DOHH2 (cell line): ENCODE results near the gene ALKBH7.
"Not testable (repeated sequence)": the region's sequence is repeated elsewhere in the genome, so short reads cannot be mapped to it uniquely, and the experiment has no call there.

Experiments
- H3F3A ChIP-seq: fragments of 200-600 bp; sonication (generic), shearing (Covaris generic); 2 replicates; pipeline ENCODE4 v1.6.0; 2016; ENCODE audit warnings: antibody characterized with exemption, mild to moderate bottlenecking; ENCODE audit not compliant: control insufficient read depth, insufficient read depth
- H3K27ac ChIP-seq: fragments of 200-600 bp; sonication (generic); 2 replicates; pipeline ENCODE4 v1.5.1; 2014; ENCODE audit warnings: low read depth, mild to moderate bottlenecking, low read length, moderate library complexity
- H3K27me3 ChIP-seq: fragments of 200-600 bp; sonication (generic); 2 replicates; pipeline ENCODE4 v1.6.1; 2014; ENCODE audit warnings: mild to moderate bottlenecking, low read length, mixed read lengths; ENCODE audit not compliant: control insufficient read depth
- H3K36me3 ChIP-seq: fragments of 200-600 bp; sonication (generic); 2 replicates; pipeline ENCODE4 v1.6.1; 2014; ENCODE audit warnings: mild to moderate bottlenecking, low read length, moderate library complexity, mixed read lengths; ENCODE audit not compliant: control insufficient read depth
- H3K4me1 ChIP-seq: fragments of 200-600 bp; sonication (generic); 2 replicates; pipeline ENCODE4 v1.6.1; 2014; ENCODE audit warnings: mild to moderate bottlenecking, low read length, mixed read lengths; ENCODE audit not compliant: control insufficient read depth
- H3K4me2 ChIP-seq: fragments of 200-600 bp; sonication (generic); 2 replicates; pipeline ENCODE4 v1.6.0; 2014; ENCODE audit warnings: mild to moderate bottlenecking, low read length, moderate library complexity
- H3K4me3 ChIP-seq: fragments of 200-600 bp; sonication (generic); 2 replicates; pipeline ENCODE4 v1.5.1; 2014; ENCODE audit warnings: mild to moderate bottlenecking, low read length, mixed read lengths
- H3K79me2 ChIP-seq: fragments of 200-600 bp; sonication (generic); 2 replicates; pipeline ENCODE4 v1.6.1; 2014; ENCODE audit warnings: mild to moderate bottlenecking, low read length, mixed read lengths; ENCODE audit not compliant: control insufficient read depth
- H3K9me2 ChIP-seq: fragments of 200-600 bp; sonication (generic); replicated peaks from 2 replicates; pipeline ENCODE4 v1.6.1; 2014; ENCODE audit warnings: mild to moderate bottlenecking, low read length, mixed read lengths; ENCODE audit not compliant: control insufficient read depth
- H3K9me3 ChIP-seq: fragments of 200-600 bp; sonication (generic); 2 replicates; pipeline ENCODE4 v1.6.1; 2014; ENCODE audit warnings: antibody characterized with exemption, low read length, mixed read lengths; ENCODE audit not compliant: control insufficient read depth, insufficient read depth
- H4K20me1 ChIP-seq: fragments of 200-600 bp; sonication (generic); 2 replicates; pipeline ENCODE4 v1.6.0; 2014; ENCODE audit warnings: low read depth, mild to moderate bottlenecking, antibody characterized with exemption, low read length, moderate library complexity; ENCODE audit not compliant: control insufficient read depth, insufficient read depth
- CTCF ChIP-seq: fragments of 200-600 bp; sonication (generic); IDR thresholded peaks from one replicate; pipeline ENCODE4 v1.5.1; 2014; ENCODE audit warnings: antibody characterized with exemption, mild to moderate bottlenecking, low read depth, low read length; ENCODE audit not compliant: poor library complexity, severe bottlenecking
- EZH2phosphoT487 ChIP-seq: fragments of 200-600 bp; sonication (generic); IDR thresholded peaks from 2 replicates; pipeline ENCODE4 v1.6.1; 2017; ENCODE audit warnings: borderline replicate concordance, mild to moderate bottlenecking, antibody characterized with exemption, low read length, moderate library complexity, mixed read lengths

The ALKBH7 gene

DNA sequence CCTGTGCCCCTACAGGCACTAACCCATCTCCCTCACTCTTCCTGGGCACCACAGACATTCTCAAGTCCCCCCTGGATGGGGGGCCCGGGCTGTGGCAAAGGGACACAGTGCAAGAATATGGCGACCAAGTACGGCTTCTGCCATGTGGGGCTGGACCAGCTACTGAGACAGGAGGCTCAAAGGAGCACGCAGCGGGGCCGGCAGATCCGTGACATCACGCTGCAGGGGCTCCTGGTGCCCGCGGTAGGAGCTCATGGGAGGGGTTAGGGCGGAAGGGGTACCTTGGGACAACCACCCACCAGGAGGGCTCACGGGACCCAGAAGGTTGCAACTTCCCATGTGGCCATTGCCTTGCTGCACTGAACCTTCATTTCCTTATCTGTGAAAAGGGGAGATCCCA, 23.7 kb downstream of the ALKBH7 start:
- Histone ChIP-seq H3K79me2 (peaks cover 19% of the 10 kb centered on the region), H3K4me1 (peaks cover 18% of the 10 kb centered on the region), H3K36me3 (peaks cover 15% of the 10 kb centered on the region), H3K9me3 (no peaks in the 10 kb centered on the region), H3F3A (no peaks in the 10 kb centered on the region), H3K4me3 (no peak overlapping the region), H3K27ac (no peak overlapping the region), H3K9me2 (no peaks in the 10 kb centered on the region), H4K20me1 (no peaks in the 10 kb centered on the region), H3K4me2 (no peak overlapping the region), H3K27me3 (no peaks in the 10 kb centered on the region)
- TF ChIP-seq EZH2phosphoT487 (no peak), CTCF (no peak)

DNA sequence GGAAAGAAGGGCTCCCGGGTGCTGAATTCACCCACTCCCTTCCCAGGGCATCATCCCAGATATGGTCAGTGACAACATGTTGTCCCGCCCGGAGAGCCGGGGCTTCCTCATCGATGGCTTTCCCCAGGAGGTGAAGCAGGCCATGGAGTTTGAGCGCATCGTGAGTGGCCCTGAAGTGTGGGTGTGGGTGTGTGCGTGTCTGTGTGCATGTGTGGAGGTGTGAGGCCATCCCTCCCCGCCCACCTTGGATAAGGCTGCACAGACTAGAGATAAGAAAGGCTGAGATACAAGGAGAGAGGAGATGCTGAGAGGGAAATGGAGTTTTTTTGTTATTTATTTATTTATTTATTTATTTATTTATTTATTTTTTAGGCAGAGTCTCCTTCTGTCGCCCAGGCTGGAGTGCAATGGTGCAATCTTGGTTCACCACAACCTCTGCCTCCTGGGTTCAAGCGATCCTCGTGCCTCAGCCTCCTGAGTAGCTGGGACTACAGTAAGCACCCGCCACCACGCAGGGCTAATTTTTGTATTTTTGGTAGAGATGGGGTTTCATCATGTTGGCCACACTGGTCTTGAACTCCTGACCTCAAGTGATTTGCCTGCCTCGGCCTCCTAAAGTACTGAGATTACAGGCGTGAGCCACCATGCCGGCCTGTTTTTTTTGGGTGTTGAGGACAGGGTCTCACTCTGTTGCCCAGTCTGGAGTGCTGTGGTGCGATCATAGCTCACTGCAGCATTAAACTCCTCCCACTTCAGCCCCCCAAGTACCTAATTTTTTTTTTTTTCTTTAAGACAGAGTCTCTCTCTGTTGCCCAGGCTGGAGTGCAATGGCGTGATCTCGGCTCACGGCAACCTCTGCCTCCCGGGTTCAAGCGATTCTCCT, 27.7 kb downstream of the ALKBH7 start:
- not testable (repeated sequence) for H3K27ac ChIP-seq, H3K9me2 ChIP-seq, H3K4me3 ChIP-seq, H3K4me2 ChIP-seq, H3F3A ChIP-seq, H3K27me3 ChIP-seq, H4K20me1 ChIP-seq, H3K79me2 ChIP-seq, H3K4me1 ChIP-seq, H3K9me3 ChIP-seq, H3K36me3 ChIP-seq

DNA sequence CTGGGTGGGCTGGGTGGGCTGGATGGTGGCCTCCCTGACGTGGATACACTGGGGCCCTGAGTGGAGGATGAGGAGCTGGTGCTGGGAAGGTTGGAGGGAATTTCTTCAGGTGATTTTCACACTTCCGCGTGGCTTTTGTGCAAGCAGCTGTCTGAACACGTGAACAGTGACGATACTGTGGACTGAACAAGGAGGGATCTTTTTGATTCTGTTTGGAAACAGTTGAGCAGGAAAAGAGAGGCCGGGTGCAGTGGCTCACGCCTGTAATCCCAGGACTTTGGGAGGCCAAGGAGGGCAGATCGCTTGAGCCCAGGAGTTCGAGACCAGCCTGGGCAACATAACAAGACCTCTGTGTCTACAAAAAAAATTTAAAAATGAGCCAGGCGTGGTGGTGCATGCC, 29.5 kb downstream of the ALKBH7 start:
- Histone ChIP-seq H3K9me2 (no peaks in the 10 kb centered on the region), H3K9me3 (no peaks in the 10 kb centered on the region), H3K4me2 (no peak overlapping the region), H3K36me3 (no peaks in the 10 kb centered on the region), H3K4me1 (peaks cover 5% of the 10 kb centered on the region), H3K27ac (no peak overlapping the region), H4K20me1 (no peaks in the 10 kb centered on the region), H3K4me3 (no peak overlapping the region), H3F3A (no peaks in the 10 kb centered on the region), H3K79me2 (no peaks in the 10 kb centered on the region), H3K27me3 (no peaks in the 10 kb centered on the region)
- TF ChIP-seq EZH2phosphoT487, result no peak
- no peak for TF ChIP-seq CTCF

- H3K27me3 ChIP-seq, result no peaks in the 10 kb centered on the region
- TF ChIP-seq CTCF (no peak), EZH2phosphoT487 (no peak)
Observed at GRCh38 chr19:6402837-6403608, 30.4 kb downstream of the ALKBH7 start.

More at GRCh38 chr19:6402837-6403608, 30.4 kb downstream of the ALKBH7 start:
- Histone ChIP-seq H3K9me3 (no peaks in the 10 kb centered on the region), H4K20me1 (no peaks in the 10 kb centered on the region), H3F3A (no peaks in the 10 kb centered on the region), H3K4me2 (no peak overlapping the region), H3K27ac (no peak overlapping the region), H3K4me1 (peaks cover 5% of the 10 kb centered on the region), H3K79me2 (no peaks in the 10 kb centered on the region), H3K4me3 (no peak overlapping the region), H3K9me2 (no peaks in the 10 kb centered on the region), H3K36me3 (no peaks in the 10 kb centered on the region)
